CD4-positive, alpha-beta T cell treated with Interleukin-6 for 4 hours (primary cell): ENCODE data around the gene FBXL14.
"Not testable (repeated sequence)": the region's sequence is repeated elsewhere in the genome, so short reads cannot be mapped to it uniquely, and the experiment has no call there.

Experiments used
- DNase-seq: peaks from one replicate; pipeline ENCODE4 v3.0.0-alpha.2; 2020; ENCODE audit warnings: mixed read lengths

Gene FBXL14

GRCh38 chr12:1566449-1567135 lies 27.8 kb downstream of the FBXL14 start:
- DNase-seq, result no peak

- no peak for DNase-seq
These were observed 29.2 kb downstream of the FBXL14 start for GRCh38 chr12:1565172-1565571.

GRCh38 chr12:1564067-1564466 lies 30.3 kb downstream of the FBXL14 start:
- DNase-seq, result no peak

GRCh38 chr12:1562813-1563407 lies 31.5 kb downstream of the FBXL14 start:
- DNase-seq, result no peak

GRCh38 chr12:1560704-1561103 lies 33.7 kb downstream of the FBXL14 start:
- no peak for DNase-seq

- no peak for DNase-seq
These were observed 34.7 kb downstream of the FBXL14 start for GRCh38 chr12:1559676-1560091.

- DNase-seq, result not testable (repeated sequence)
These were observed 36.3 kb downstream of the FBXL14 start for GRCh38 chr12:1558108-1558507.

GRCh38 chr12:1553987-1554982 lies 40.1 kb downstream of the FBXL14 start:
- no peak for DNase-seq

GRCh38 chr12:1553536-1553935 lies 40.8 kb downstream of the FBXL14 start:
- no peak for DNase-seq

- DNase-seq, result no peak
These were observed 41.4 kb downstream of the FBXL14 start for GRCh38 chr12:1552911-1553491.

- no peak for DNase-seq
These were observed 42.2 kb downstream of the FBXL14 start for GRCh38 chr12:1552171-1552570.

- no peak for DNase-seq
These were observed 42.9 kb downstream of the FBXL14 start for GRCh38 chr12:1551496-1551895.

- no peak for DNase-seq
These were observed 47.3 kb downstream of the FBXL14 start for GRCh38 chr12:1546931-1547640.

GRCh38 chr12:1544996-1545700 lies 49.2 kb downstream of the FBXL14 start:
- DNase-seq, result no peak

- DNase-seq, result no peak
These were observed 51.8 kb downstream of the FBXL14 start for GRCh38 chr12:1542599-1542998.

- DNase-seq, result no peak
These were observed 53.7 kb downstream of the FBXL14 start for GRCh38 chr12:1540690-1541089.

- no peak for DNase-seq
These were observed 55.2 kb downstream of the FBXL14 start for GRCh38 chr12:1539135-1539534.

GRCh38 chr12:1536817-1537216 lies 57.6 kb downstream of the FBXL14 start:
- DNase-seq, result no peak

- no peak for DNase-seq
These were observed 59.6 kb downstream of the FBXL14 start for GRCh38 chr12:1534748-1535147.

GRCh38 chr12:1533602-1534304 lies 60.6 kb downstream of the FBXL14 start:
- DNase-seq, result peak; percentile 41

- DNase-seq, result peak; percentile 23
These were observed 61.2 kb downstream of the FBXL14 start for GRCh38 chr12:1533205-1533601.
